ENCODE measurements around the gene FAT1.

DNA sequence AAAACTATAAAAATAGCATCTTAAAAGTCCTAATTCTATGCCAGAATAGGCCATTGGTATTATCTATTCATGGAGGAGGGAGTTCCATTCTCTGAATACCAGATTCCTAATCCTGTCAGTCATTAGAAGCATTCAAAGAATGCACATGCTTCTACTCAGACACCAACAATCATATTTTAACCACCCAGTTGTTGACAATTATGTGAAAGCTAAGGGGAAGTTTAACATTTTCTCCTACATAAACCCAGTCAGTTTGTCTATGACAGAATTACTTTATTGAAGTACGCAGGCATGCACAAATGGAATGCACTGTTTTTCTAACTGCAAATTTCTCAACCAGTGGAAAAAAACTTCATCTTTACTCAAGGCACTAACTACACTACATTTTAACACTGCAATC, 98.7 kb downstream of the FAT1 start:
- no peak for TF ChIP-seq POLR2A (IDR thresholded peaks at IDR 0.05; ENCODE audit: low read length)
- no peak for TF ChIP-seq GATA1 (IDR thresholded peaks at IDR 0.05; ENCODE audit: low read depth, low read length)

All from erythroblast (primary cell).